HepG2 (cell line): Measurements from ENCODE around the gene HAT1. TPM values are rescaled to one million over a fixed set of nuclear protein-coding genes. Genes with fewer than 3 reads are reported as not detected.

Experiments used
- FLYWCH1 ChIP-seq: sonication (generic); formaldehyde crosslinking; IDR thresholded peaks from 2 replicates; pipeline ENCODE4 v1.8.1; 2023; ENCODE audit warnings: mild to moderate bottlenecking, missing genetic modification reagents
- FOXC1 ChIP-seq: sonication (generic); formaldehyde crosslinking; IDR thresholded peaks from 2 replicates; pipeline ENCODE4 v1.8.0; 2022; ENCODE audit warnings: mild to moderate bottlenecking, missing genetic modification reagents, borderline replicate concordance
- MEIS2 ChIP-seq: sonication (generic); formaldehyde crosslinking; IDR thresholded peaks from 2 replicates; pipeline ENCODE4 v1.9.0; 2021; ENCODE audit warnings: mild to moderate bottlenecking, missing genetic modification reagents
- SNAI1 ChIP-seq: sonication (generic); formaldehyde crosslinking; IDR thresholded peaks from 2 replicates; pipeline ENCODE4 v1.5.0; 2020; ENCODE audit warnings: mild to moderate bottlenecking, missing genetic modification reagents, borderline replicate concordance
- SP2 ChIP-seq: sonication (generic); formaldehyde crosslinking; IDR thresholded peaks from 2 replicates; pipeline ENCODE4 v1.5.1; 2020; ENCODE audit warnings: mild to moderate bottlenecking, missing genetic modification reagents
- TCF7L2 ChIP-seq: IDR thresholded peaks from 2 replicates; pipeline ENCODE4 v1.6.1; 2011; ENCODE audit warnings: mild to moderate bottlenecking, low read depth, low read length, moderate library complexity
- THAP11 ChIP-seq: IDR thresholded peaks from 2 replicates; pipeline ENCODE4 v1.6.1; 2016; ENCODE audit warnings: missing biosample characterization, missing genetic modification reagents
- ZNF10 ChIP-seq: sonication (generic); formaldehyde crosslinking; IDR thresholded peaks from 2 replicates; pipeline ENCODE4 v1.4.0; 2020; ENCODE audit warnings: mild to moderate bottlenecking, low read depth, missing genetic modification reagents, borderline replicate concordance
- ZNF12 ChIP-seq: sonication (generic); formaldehyde crosslinking; IDR thresholded peaks from 2 replicates; pipeline ENCODE4 v1.5.0; 2020; ENCODE audit warnings: missing genetic modification reagents
- ZNF282 ChIP-seq: fragments of 450-650 bp; IDR thresholded peaks from 2 replicates; pipeline ENCODE4 v1.6.1; 2018; ENCODE audit not compliant: partially characterized antibody
- ZNF484 ChIP-seq: sonication (generic); formaldehyde crosslinking; IDR thresholded peaks from 2 replicates; pipeline ENCODE4 v1.5.1; 2020; ENCODE audit warnings: mild to moderate bottlenecking, low read depth, missing genetic modification reagents, borderline replicate concordance
- ZNF788 ChIP-seq: sonication (generic); formaldehyde crosslinking; IDR thresholded peaks from 2 replicates; pipeline ENCODE4 v1.5.0; 2020; ENCODE audit warnings: mild to moderate bottlenecking, missing genetic modification reagents, borderline replicate concordance
- ZSCAN20 ChIP-seq: sonication (generic); formaldehyde crosslinking; IDR thresholded peaks from 2 replicates; pipeline ENCODE4 v1.4.0; 2020; ENCODE audit warnings: missing genetic modification reagents, mild to moderate bottlenecking, borderline replicate concordance
- polyA plus RNA-seq, 8 experiments: library from polyadenylated mRNA; depleted of rRNA in 3 of 8; stranded (reverse) in 7 of 8; unstranded in 1 of 8; fragments of >200 nt; fragmentation: Illumina TruSeq in 4 of 8; extraction: Trizol in 4 of 8; gene quantifications; 2 replicates each; pipeline versions ENCODE4 v1.2.1 to v1.2.3, GENCODE V29; 2011 to 2016; ENCODE audit warnings: low read depth in 4 of 8, missing spikeins in 1 of 8, mixed read lengths in 1 of 8; ENCODE audit not compliant: insufficient read depth in 1 of 8
- total RNA-seq, 5 experiments: library from RNA; depleted of rRNA; stranded (reverse); fragments of >200 nt; fragmentation: Illumina TruSeq; extraction: Trizol; gene quantifications; 2 replicates each; pipeline ENCODE4 v1.2.3, GENCODE V29; 2016; ENCODE audit warnings: low read depth in 1 of 5
- TF ChIP-seq, protein P1 (sequence below): sonication (generic); formaldehyde crosslinking; IDR thresholded peaks from 2 replicates; pipeline ENCODE4 v1.4.0; 2020; ENCODE audit warnings: missing genetic modification reagents
- TF ChIP-seq, protein P2 (sequence below): sonication (generic); formaldehyde crosslinking; IDR thresholded peaks from 2 replicates; pipeline ENCODE4 v1.4.0; 2020; ENCODE audit warnings: missing genetic modification reagents, borderline replicate concordance
- TF ChIP-seq, protein P3 (sequence below): sonication (generic); formaldehyde crosslinking; IDR thresholded peaks from 2 replicates; pipeline ENCODE4 v1.4.0; 2020; ENCODE audit warnings: missing genetic modification reagents
- TF ChIP-seq, protein P4 (sequence below): sonication (generic); formaldehyde crosslinking; IDR thresholded peaks from 2 replicates; pipeline ENCODE4 v1.4.0; 2020; ENCODE audit warnings: mild to moderate bottlenecking, missing genetic modification reagents

HAT1 gene
- total and polyA plus RNA-seq, 2 of the 13 experiments (the other 11 are each of a cell fraction or from before 2014, with no cell fraction given), result 45.4 to 119 TPM

DNA sequence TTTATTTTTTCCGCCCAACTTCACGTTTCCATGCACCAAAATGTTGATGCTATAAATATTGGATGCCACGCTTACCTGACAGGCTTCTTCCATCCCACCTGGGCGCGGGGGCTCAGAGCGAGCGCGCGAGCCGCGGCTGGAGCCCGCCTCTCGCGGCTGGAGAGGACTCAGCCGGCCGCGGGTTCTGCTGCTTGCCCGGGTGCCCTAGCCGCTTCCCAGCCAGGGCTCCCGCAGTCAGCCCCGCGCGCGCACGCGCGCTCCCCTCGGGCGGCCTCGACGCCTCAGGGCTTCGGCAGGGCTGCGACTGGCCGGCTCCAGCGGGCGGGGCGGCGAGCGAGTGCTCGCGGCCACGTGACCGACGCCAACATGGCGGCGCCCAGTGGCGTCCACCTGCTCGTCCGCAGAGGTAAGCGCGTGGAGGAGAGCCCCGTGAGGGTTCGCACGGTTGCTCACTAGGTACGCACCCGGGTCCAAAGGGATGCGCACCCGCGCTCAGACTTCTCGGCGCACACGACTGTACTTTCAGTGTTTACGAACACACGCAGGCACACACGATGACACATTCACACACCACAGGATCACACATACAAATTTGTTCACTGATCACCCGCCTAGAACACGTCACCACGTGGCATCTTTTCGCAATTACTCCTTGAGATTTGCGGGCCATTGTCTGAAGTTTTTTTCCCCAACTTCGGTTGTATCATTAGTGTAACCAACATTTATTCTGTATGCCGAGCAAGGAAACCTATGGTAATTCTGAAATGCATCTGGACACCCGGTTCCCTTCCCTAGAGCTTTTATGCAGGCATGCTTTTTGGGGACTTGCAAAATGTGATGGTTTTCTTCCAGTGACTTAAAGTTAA, 77.6 kb downstream of the HAT1 start, which contains the start of gene METAP1D (continued):
- TF ChIP-seq ZSCAN20 (CRISPR knock-in tag) (peak; percentile 91; the same call in 1 of the 2 replicates), TCF7L2 (no peak), SP2 (CRISPR knock-in tag) (no peak; the same call in 1 of the 2 replicates), ZNF484 (no peak), SNAI1 (peak; percentile 95), ZNF282 (no peak), FOXC1 (CRISPR knock-in tag) (peak; percentile 84), MEIS2 (CRISPR knock-in tag) (peak; percentile 96; the same call in 1 of the 2 replicates), ZNF10 (CRISPR knock-in tag) (no peak), FLYWCH1 (CRISPR knock-in tag) (no peak), ZNF12 (peak; percentile 65), ZNF788 (CRISPR knock-in tag) (peak; percentile 97), THAP11 (peak; percentile 87)
- TF ChIP-seq, protein P1, sequence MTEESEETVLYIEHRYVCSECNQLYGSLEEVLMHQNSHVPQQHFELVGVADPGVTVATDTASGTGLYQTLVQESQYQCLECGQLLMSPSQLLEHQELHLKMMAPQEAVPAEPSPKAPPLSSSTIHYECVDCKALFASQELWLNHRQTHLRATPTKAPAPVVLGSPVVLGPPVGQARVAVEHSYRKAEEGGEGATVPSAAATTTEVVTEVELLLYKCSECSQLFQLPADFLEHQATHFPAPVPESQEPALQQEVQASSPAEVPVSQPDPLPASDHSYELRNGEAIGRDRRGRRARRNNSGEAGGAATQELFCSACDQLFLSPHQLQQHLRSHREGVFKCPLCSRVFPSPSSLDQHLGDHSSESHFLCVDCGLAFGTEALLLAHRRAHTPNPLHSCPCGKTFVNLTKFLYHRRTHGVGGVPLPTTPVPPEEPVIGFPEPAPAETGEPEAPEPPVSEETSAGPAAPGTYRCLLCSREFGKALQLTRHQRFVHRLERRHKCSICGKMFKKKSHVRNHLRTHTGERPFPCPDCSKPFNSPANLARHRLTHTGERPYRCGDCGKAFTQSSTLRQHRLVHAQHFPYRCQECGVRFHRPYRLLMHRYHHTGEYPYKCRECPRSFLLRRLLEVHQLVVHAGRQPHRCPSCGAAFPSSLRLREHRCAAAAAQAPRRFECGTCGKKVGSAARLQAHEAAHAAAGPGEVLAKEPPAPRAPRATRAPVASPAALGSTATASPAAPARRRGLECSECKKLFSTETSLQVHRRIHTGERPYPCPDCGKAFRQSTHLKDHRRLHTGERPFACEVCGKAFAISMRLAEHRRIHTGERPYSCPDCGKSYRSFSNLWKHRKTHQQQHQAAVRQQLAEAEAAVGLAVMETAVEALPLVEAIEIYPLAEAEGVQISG, result peak; percentile 96
- TF ChIP-seq, protein P2, sequence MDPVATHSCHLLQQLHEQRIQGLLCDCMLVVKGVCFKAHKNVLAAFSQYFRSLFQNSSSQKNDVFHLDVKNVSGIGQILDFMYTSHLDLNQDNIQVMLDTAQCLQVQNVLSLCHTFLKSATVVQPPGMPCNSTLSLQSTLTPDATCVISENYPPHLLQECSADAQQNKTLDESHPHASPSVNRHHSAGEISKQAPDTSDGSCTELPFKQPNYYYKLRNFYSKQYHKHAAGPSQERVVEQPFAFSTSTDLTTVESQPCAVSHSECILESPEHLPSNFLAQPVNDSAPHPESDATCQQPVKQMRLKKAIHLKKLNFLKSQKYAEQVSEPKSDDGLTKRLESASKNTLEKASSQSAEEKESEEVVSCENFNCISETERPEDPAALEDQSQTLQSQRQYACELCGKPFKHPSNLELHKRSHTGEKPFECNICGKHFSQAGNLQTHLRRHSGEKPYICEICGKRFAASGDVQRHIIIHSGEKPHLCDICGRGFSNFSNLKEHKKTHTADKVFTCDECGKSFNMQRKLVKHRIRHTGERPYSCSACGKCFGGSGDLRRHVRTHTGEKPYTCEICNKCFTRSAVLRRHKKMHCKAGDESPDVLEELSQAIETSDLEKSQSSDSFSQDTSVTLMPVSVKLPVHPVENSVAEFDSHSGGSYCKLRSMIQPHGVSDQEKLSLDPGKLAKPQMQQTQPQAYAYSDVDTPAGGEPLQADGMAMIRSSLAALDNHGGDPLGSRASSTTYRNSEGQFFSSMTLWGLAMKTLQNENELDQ (CRISPR knock-in tag), result peak; percentile 92; the same call in 1 of the 2 replicates
- TF ChIP-seq, protein P3, sequence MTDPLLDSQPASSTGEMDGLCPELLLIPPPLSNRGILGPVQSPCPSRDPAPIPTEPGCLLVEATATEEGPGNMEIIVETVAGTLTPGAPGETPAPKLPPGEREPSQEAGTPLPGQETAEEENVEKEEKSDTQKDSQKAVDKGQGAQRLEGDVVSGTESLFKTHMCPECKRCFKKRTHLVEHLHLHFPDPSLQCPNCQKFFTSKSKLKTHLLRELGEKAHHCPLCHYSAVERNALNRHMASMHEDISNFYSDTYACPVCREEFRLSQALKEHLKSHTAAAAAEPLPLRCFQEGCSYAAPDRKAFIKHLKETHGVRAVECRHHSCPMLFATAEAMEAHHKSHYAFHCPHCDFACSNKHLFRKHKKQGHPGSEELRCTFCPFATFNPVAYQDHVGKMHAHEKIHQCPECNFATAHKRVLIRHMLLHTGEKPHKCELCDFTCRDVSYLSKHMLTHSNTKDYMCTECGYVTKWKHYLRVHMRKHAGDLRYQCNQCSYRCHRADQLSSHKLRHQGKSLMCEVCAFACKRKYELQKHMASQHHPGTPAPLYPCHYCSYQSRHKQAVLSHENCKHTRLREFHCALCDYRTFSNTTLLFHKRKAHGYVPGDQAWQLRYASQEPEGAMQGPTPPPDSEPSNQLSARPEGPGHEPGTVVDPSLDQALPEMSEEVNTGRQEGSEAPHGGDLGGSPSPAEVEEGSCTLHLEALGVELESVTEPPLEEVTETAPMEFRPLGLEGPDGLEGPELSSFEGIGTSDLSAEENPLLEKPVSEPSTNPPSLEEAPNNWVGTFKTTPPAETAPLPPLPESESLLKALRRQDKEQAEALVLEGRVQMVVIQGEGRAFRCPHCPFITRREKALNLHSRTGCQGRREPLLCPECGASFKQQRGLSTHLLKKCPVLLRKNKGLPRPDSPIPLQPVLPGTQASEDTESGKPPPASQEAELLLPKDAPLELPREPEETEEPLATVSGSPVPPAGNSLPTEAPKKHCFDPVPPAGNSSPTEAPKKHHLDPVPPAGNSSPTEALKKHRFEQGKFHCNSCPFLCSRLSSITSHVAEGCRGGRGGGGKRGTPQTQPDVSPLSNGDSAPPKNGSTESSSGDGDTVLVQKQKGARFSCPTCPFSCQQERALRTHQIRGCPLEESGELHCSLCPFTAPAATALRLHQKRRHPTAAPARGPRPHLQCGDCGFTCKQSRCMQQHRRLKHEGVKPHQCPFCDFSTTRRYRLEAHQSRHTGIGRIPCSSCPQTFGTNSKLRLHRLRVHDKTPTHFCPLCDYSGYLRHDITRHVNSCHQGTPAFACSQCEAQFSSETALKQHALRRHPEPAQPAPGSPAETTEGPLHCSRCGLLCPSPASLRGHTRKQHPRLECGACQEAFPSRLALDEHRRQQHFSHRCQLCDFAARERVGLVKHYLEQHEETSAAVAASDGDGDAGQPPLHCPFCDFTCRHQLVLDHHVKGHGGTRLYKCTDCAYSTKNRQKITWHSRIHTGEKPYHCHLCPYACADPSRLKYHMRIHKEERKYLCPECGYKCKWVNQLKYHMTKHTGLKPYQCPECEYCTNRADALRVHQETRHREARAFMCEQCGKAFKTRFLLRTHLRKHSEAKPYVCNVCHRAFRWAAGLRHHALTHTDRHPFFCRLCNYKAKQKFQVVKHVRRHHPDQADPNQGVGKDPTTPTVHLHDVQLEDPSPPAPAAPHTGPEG (CRISPR knock-in tag), result peak; percentile 90
- TF ChIP-seq, protein P4, sequence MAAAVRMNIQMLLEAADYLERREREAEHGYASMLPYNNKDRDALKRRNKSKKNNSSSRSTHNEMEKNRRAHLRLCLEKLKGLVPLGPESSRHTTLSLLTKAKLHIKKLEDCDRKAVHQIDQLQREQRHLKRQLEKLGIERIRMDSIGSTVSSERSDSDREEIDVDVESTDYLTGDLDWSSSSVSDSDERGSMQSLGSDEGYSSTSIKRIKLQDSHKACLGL (CRISPR knock-in tag), result peak; percentile 100
